NCI-H2107 treated with DMSO at 0.1 percent for 48 hours (cell line): ENCODE data around the gene PBRM1.
"Not testable (repeated sequence)": the region's sequence is repeated elsewhere in the genome, so short reads cannot be mapped to it uniquely, and the experiment has no call there.

Experiments used
- DNase-seq: peaks from one replicate; lab custom pipeline; 2025; ENCODE audit not compliant: unreplicated experiment; lab: John Stamatoyannopoulos, UW

The PBRM1 gene

GRCh38 chr3:52685709-52686691, at the start of gene PBRM1, which contains the start of gene GNL3:
Gene PBRM1, minus strand, starts transcription at chr3:52685913.
Gene GNL3, plus strand, starts transcription at chr3:52686032. Its CDS starts 61 bp downstream, at chr3:52686093.
- DNase-seq: peak; percentile 18

GRCh38 chr3:52733256-52733891, 47.7 kb upstream of the PBRM1 start:
- DNase-seq: no peak

- no peak for DNase-seq
Measured at GRCh38 chr3:52731590-52731989, 45.9 kb upstream of the PBRM1 start.

GRCh38 chr3:52730681-52731080, 45.0 kb upstream of the PBRM1 start:
- DNase-seq: no peak

GRCh38 chr3:52728753-52729152, 43.0 kb upstream of the PBRM1 start:
- DNase-seq: not testable (repeated sequence)

GRCh38 chr3:52724511-52724910, 38.8 kb upstream of the PBRM1 start:
- no peak for DNase-seq

- DNase-seq: no peak
Measured at GRCh38 chr3:52723935-52724334, 38.2 kb upstream of the PBRM1 start.

- no peak for DNase-seq
Measured at GRCh38 chr3:52722491-52722890, 36.8 kb upstream of the PBRM1 start.

- no peak for DNase-seq
Measured at GRCh38 chr3:52721730-52722008, 36.0 kb upstream of the PBRM1 start.

GRCh38 chr3:52721002-52721729, 35.5 kb upstream of the PBRM1 start:
- no peak for DNase-seq

GRCh38 chr3:52719618-52720017, 33.9 kb upstream of the PBRM1 start:
- DNase-seq: no peak

GRCh38 chr3:52715714-52716305, 30.1 kb upstream of the PBRM1 start:
- no peak for DNase-seq

GRCh38 chr3:52714335-52715302, 28.9 kb upstream of the PBRM1 start:
- no peak for DNase-seq

- DNase-seq: no peak
Measured at GRCh38 chr3:52712291-52713212, 26.8 kb upstream of the PBRM1 start.

- DNase-seq: no peak
Measured at GRCh38 chr3:52710512-52710911, 24.8 kb upstream of the PBRM1 start.

- no peak for DNase-seq
Measured at GRCh38 chr3:52707585-52707984, 21.9 kb upstream of the PBRM1 start.

GRCh38 chr3:52705688-52706686, 20.3 kb upstream of the PBRM1 start, which contains the start of the genes GLT8D1 and SPCS1:
Gene GLT8D1, minus strand, starts transcription at chr3:52705791. Its CDS starts 5,331 bp downstream, at chr3:52700460.
Gene SPCS1, plus strand, starts transcription at chr3:52706106. Its CDS starts 141 bp downstream, at chr3:52706247.
- peak; percentile 42 for DNase-seq

GRCh38 chr3:52705438-52705687, 19.6 kb upstream of the PBRM1 start:
- DNase-seq: no peak
